Lung microvascular endothelial cell (primary cell): ENCODE data around the gene LHFPL4. TPM values are rescaled to one million over a fixed set of nuclear protein-coding genes. Genes with fewer than 3 reads are reported as not detected.
"Not testable (repeated sequence)": the region's sequence is repeated elsewhere in the genome, so short reads cannot be mapped to it uniquely, and the experiment has no call there.

ENCODE experiments used
- DNase-seq, 2 donors: peaks; one replicate each; pipeline versions ENCODE4 v3.0.0 to v3.0.0-alpha.2; 2010; ENCODE audit warnings: low read depth in 2 of 2
- total RNA-seq: library from RNA; depleted of rRNA; stranded (reverse); fragments of >200 nt; gene quantifications from 2 replicates; pipeline ENCODE4 v1.2.1, GENCODE V29; 2014

Gene LHFPL4
- under 0.01 TPM in 2 replicates for total RNA-seq

GRCh38 chr3:9553021-9553947 lies at the start of gene LHFPL4:
Gene LHFPL4 (minus strand): TSS chr3:9553822. CDS start chr3:9552679, 1,143 bp downstream.
- no peak for DNase-seq

- DNase-seq, result no peak
Measured at GRCh38 chr3:9602620-9603019, 49.0 kb upstream of the LHFPL4 start.

GRCh38 chr3:9601006-9601581 lies 47.5 kb upstream of the LHFPL4 start:
- not testable (repeated sequence) for DNase-seq

- DNase-seq, result peak in 1 of 2 donors; percentile 4
Measured at GRCh38 chr3:9600597-9600996, 47.0 kb upstream of the LHFPL4 start.

- DNase-seq, result no peak
Measured at GRCh38 chr3:9598783-9599387, 45.3 kb upstream of the LHFPL4 start.

GRCh38 chr3:9595877-9596276 lies 42.3 kb upstream of the LHFPL4 start:
- no peak for DNase-seq

- not testable (repeated sequence) for DNase-seq
Measured at GRCh38 chr3:9591781-9592180, 38.2 kb upstream of the LHFPL4 start.

- no peak for DNase-seq
Measured at GRCh38 chr3:9590282-9590791, 36.7 kb upstream of the LHFPL4 start.

- DNase-seq, result no peak
Measured at GRCh38 chr3:9583792-9584191, 30.2 kb upstream of the LHFPL4 start.

GRCh38 chr3:9583371-9583770 lies 29.7 kb upstream of the LHFPL4 start:
- no peak for DNase-seq

GRCh38 chr3:9582332-9582731 lies 28.7 kb upstream of the LHFPL4 start:
- DNase-seq, result no peak

- no peak for DNase-seq
Measured at GRCh38 chr3:9581742-9582141, 28.1 kb upstream of the LHFPL4 start.

GRCh38 chr3:9569054-9569453 lies 15.4 kb upstream of the LHFPL4 start:
- DNase-seq, result no peak

- no peak for DNase-seq
Measured at GRCh38 chr3:9565316-9565715, 11.7 kb upstream of the LHFPL4 start.

GRCh38 chr3:9563851-9564250 lies 10.2 kb upstream of the LHFPL4 start:
- no peak for DNase-seq

GRCh38 chr3:9560056-9560455 lies 6.4 kb upstream of the LHFPL4 start:
- DNase-seq, result not testable (repeated sequence)

GRCh38 chr3:9553948-9554513 lies 409 bp upstream of the LHFPL4 start:
- no peak for DNase-seq

GRCh38 chr3:9552252-9552999 lies 1.2 kb downstream of the LHFPL4 start:
- DNase-seq, result peak; percentile 10 to 63

GRCh38 chr3:9550999-9551398 lies 2.6 kb downstream of the LHFPL4 start:
- DNase-seq, result no peak

GRCh38 chr3:9549600-9549999 lies 4.0 kb downstream of the LHFPL4 start:
- DNase-seq, result no peak

- DNase-seq, result no peak
Measured at GRCh38 chr3:9548991-9549390, 4.6 kb downstream of the LHFPL4 start.
